Spleen (tissue), 11 donors: ENCODE data around the gene EP400. TPM values are rescaled to one million over a fixed set of nuclear protein-coding genes. Genes with fewer than 3 reads are reported as not detected.

ENCODE experiments used
- DNase-seq: peaks from one replicate; pipeline ENCODE4 v3.0.0-alpha.2; 2020
- H3K27ac ChIP-seq, 8 donors: fragments of 200-600 bp; sonication (generic) in 7 of 8; 1 replicate in 4 of 8; 2 replicates in 4 of 8; pipeline versions ENCODE4 v1.5.0 to v1.8.0; 2016 to 2021; ENCODE audit warnings: inconsistent platforms in 4 of 8, mild to moderate bottlenecking in 4 of 8, moderate library complexity in 1 of 8
- H3K27me3 ChIP-seq, 7 donors: fragments of 200-600 bp; sonication (generic) in 6 of 7; replicated peaks in 1 of 7; 1 replicate in 4 of 7; 2 replicates in 3 of 7; pipeline versions ENCODE4 v1.5.0 to v1.8.0; 2016 to 2021; ENCODE audit warnings: inconsistent platforms in 3 of 7, mild to moderate bottlenecking in 1 of 7
- H3K36me3 ChIP-seq, 6 donors: fragments of 200-600 bp; sonication (generic) in 5 of 6; 1 replicate in 4 of 6; 2 replicates in 2 of 6; pipeline versions ENCODE4 v1.5.0 to v1.8.0; 2016 to 2021; ENCODE audit warnings: inconsistent platforms in 2 of 6
- H3K4me1 ChIP-seq, 6 donors: fragments of 200-600 bp; sonication (generic) in 5 of 6; 1 replicate in 3 of 6; 2 replicates in 3 of 6; pipeline versions ENCODE4 v1.5.0 to v1.8.0; 2016 to 2021; ENCODE audit warnings: inconsistent platforms in 3 of 6
- H3K4me3 ChIP-seq, 8 donors: fragments of 200-600 bp; sonication (generic) in 7 of 8; 1 replicate in 4 of 8; 2 replicates in 4 of 8; pipeline versions ENCODE4 v1.5.0 to v1.8.0; 2016 to 2021; ENCODE audit warnings: inconsistent platforms in 4 of 8, mild to moderate bottlenecking in 4 of 8, moderate library complexity in 2 of 8
- H3K9me3 ChIP-seq, 8 donors: fragments of 200-600 bp; sonication (generic) in 7 of 8; 1 replicate in 4 of 8; 2 replicates in 4 of 8; pipeline versions ENCODE4 v1.5.0 to v1.8.0; 2016 to 2021; ENCODE audit warnings: inconsistent platforms in 4 of 8
- POLR2A ChIP-seq, 3 donors: fragments of 450-650 bp; IDR thresholded peaks; one replicate each; pipeline ENCODE4 v1.5.1; 2017; ENCODE audit warnings: antibody characterized with exemption in 3 of 3, mild to moderate bottlenecking in 1 of 3
- POLR2AphosphoS5 ChIP-seq, 3 donors: sonication (generic); formaldehyde crosslinking; IDR thresholded peaks; one replicate each; pipeline ENCODE4 v1.5.1; 2017; ENCODE audit warnings: antibody characterized with exemption in 3 of 3
- WGBS, 5 donors: extraction: QIAGEN DNeasy Blood & Tissue Kit in 3 of 5; methylation state at CpG; one replicate each; pipeline versions ENCODE4 v1.1.5 to v1.1.7; 2013 to 2018; 5-methylcytosine and 5-hydroxymethylcytosine counted together
- intact Hi-C: fragments of 100-400 bp; cut with DNase I; formaldehyde crosslinking; loops from one replicate; pipeline ENCODE4 v1.15.0; 2023; ENCODE audit warnings: low total_unique reads
- polyA plus RNA-seq, 3 donors: library from polyadenylated mRNA; stranded (reverse); fragments of 200-250 nt; gene quantifications; one replicate each; pipeline ENCODE4 v1.2.1, GENCODE V29; 2013
- total RNA-seq, 7 donors: library from RNA; depleted of rRNA in 3 of 7; stranded (reverse); fragments of >200 nt in 3 of 7; fragmentation: NEBNext Ultra II Directional in 4 of 7; extraction: Animal tissue kit (Norgen Biotek cat#: 25700) in 4 of 7; gene quantifications; one replicate each; pipeline versions ENCODE4 v1.1.0 to v1.2.1, GENCODE V29; 2016 to 2021
- TF ChIP-seq, protein P1 (sequence below), 11 experiments: fragments of 200-600 bp in 7 of 11; fragments of 450-650 bp in 4 of 11; sonication (generic) in 4 of 11; IDR thresholded peaks in 8 of 11; conservative IDR thresholded peaks in 3 of 11; 1 replicate in 7 of 11; 2 replicates in 4 of 11; pipeline versions ENCODE4 v1.4.0 to v1.8.0; 2016 to 2021; ENCODE audit warnings: antibody characterized with exemption in 11 of 11, inconsistent platforms in 4 of 11, mild to moderate bottlenecking in 1 of 11
- donor health status: healthy with polysubstance abuse.
- donor health status: DM: no; HTN: no; CAD: no; lungs with moderate emphysema.
- donor health status: DM: no; HTN: no; CAD: no.
- donor health status: Bipolar disorder and iron deficiency.
- donor health status: healthy.
- donor health status: DM: no; HTN: no; CAD: no.
- donor health status: DM: yes; HTN: yes; CAD: no.

EP400 gene
- total and polyA plus RNA-seq, 10 donors: 11.8 to 70.2 (median 45.6) TPM

- intact Hi-C loops: no loop called here
- peak; percentile 51 for DNase-seq
- H3K27ac ChIP-seq: no peak overlapping the region
These were observed 56.4 kb downstream of the EP400 start for GRCh38 chr12:132006056-132006680.

GRCh38 chr12:132007041-132007440, 57.3 kb downstream of the EP400 start:
- peak; percentile 55 for DNase-seq
- WGBS, 5 donors: 88 to 98% (median 92%) methylated on average over 6 of the region's 6 CpGs
- no peaks in the 10 kb centered on the region for H3K27me3 ChIP-seq
- TF ChIP-seq POLR2AphosphoS5 (IDR thresholded peaks at IDR 0.05) (no peak), POLR2A (IDR thresholded peaks at IDR 0.05) (no peak)
- TF ChIP-seq, protein P1, sequence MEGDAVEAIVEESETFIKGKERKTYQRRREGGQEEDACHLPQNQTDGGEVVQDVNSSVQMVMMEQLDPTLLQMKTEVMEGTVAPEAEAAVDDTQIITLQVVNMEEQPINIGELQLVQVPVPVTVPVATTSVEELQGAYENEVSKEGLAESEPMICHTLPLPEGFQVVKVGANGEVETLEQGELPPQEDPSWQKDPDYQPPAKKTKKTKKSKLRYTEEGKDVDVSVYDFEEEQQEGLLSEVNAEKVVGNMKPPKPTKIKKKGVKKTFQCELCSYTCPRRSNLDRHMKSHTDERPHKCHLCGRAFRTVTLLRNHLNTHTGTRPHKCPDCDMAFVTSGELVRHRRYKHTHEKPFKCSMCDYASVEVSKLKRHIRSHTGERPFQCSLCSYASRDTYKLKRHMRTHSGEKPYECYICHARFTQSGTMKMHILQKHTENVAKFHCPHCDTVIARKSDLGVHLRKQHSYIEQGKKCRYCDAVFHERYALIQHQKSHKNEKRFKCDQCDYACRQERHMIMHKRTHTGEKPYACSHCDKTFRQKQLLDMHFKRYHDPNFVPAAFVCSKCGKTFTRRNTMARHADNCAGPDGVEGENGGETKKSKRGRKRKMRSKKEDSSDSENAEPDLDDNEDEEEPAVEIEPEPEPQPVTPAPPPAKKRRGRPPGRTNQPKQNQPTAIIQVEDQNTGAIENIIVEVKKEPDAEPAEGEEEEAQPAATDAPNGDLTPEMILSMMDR (IDR thresholded peaks at IDR 0.05 in 8 of 11, conservative IDR thresholded peaks at IDR 0.05 in 3 of 11): no peak
- no peak overlapping the region for H3K27ac ChIP-seq
- peaks cover 0 to 96% (median 66%) of the 10 kb centered on the region in 6 donors for H3K36me3 ChIP-seq
- no peak overlapping the region for H3K4me3 ChIP-seq
- intact Hi-C loops: no loop called here
- no peaks in the 10 kb centered on the region for H3K9me3 ChIP-seq
- H3K4me1 ChIP-seq: no peaks in the 10 kb centered on the region

More at GRCh38 chr12:132006056-132006680, 56.4 kb downstream of the EP400 start:
- no peaks in the 10 kb centered on the region for H3K27me3 ChIP-seq
- no peak overlapping the region for H3K4me3 ChIP-seq
- TF ChIP-seq, protein P1 (IDR thresholded peaks at IDR 0.05 in 8 of 11, conservative IDR thresholded peaks at IDR 0.05 in 3 of 11): no peak
- TF ChIP-seq POLR2A (IDR thresholded peaks at IDR 0.05) (no peak), POLR2AphosphoS5 (IDR thresholded peaks at IDR 0.05) (no peak)
- H3K36me3 ChIP-seq: peaks cover 0 to 95% (median 58%) of the 10 kb centered on the region in 6 donors
- WGBS, 5 donors: 83 to 94% (median 88%) methylated on average over 19 of the region's 19 CpGs
- H3K9me3 ChIP-seq: no peaks in the 10 kb centered on the region
- peaks cover 0 to 3% (median 0%) of the 10 kb centered on the region in 6 donors for H3K4me1 ChIP-seq

DNA sequence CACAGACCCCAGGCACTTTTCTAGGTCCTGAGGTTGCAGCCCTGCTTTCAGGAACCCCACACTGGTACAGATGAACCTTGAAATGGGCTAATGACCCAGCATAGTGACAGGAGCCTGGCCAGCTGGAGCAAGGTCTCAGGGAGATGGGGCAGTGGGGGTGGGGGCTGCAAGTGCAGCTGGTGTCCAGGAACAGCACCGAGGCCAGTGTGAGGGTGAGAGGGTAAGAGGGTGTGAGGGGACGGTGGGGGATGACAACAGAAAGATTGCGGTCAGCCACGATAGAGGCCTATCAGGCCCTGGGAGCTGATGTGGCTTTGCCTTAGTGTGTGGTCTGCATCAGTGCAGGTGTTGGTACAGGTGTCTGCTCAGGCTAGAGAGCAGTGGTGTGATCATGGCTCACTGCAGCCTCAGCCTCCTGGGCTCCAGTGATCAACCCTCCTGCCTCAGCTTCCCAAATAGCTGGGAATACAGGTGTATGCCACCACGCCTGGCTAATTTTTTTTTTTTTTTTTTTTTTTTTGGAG, 59.7 kb downstream of the EP400 start:
- Histone ChIP-seq H3K27me3 (no peaks in the 10 kb centered on the region), H3K4me1 (no peaks in the 10 kb centered on the region), H3K9me3 (no peaks in the 10 kb centered on the region), H3K27ac (no peak overlapping the region), H3K4me3 (no peak overlapping the region), H3K36me3 (peaks cover 0 to 99% (median 88%) of the 10 kb centered on the region in 6 donors)
- 92 to 96% (median 93%) methylated on average over 5 of the region's 5 CpGs for WGBS, 5 donors
- TF ChIP-seq, protein P1 (IDR thresholded peaks at IDR 0.05 in 8 of 11, conservative IDR thresholded peaks at IDR 0.05 in 3 of 11): no peak
- TF ChIP-seq POLR2AphosphoS5 (IDR thresholded peaks at IDR 0.05): no peak
- TF ChIP-seq POLR2A (IDR thresholded peaks at IDR 0.05): no peak
- DNase-seq: no peak
- intact Hi-C loops: no loop called here

DNA sequence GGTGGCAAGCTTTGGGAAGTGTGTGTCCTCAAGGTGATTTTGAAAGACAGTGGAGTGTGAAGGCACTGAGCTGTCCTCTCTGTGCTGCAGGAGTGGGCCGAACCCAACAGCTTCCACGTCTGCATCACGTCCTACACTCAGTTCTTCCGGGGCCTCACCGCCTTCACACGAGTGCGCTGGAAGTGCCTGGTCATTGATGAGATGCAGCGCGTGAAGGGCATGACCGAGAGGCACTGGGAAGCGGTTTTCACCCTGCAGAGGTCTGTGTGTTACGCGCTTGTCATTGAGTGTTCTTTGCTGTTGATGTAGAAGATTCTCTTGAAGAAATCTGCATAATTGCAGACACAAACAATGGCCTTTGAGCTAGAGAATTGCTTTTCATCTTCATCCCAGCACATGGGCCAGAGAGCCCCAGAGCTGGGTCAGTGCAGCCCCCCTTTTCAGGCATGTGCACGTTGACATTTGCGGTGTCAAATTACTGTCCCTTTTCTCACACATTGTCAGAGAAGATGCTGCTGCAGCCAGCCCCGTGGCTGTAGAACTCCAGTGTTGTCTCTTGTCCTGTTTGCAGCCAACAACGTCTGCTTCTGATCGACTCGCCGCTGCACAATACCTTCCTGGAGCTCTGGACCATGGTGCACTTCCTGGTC, 63.3 kb downstream of the EP400 start:
- peaks cover 0 to 100% (median 94%) of the 10 kb centered on the region in 6 donors for H3K36me3 ChIP-seq

More for the DNA sequence above, 63.3 kb downstream of the EP400 start:
- H3K27ac ChIP-seq: no peak overlapping the region
- H3K4me3 ChIP-seq: no peak overlapping the region
- 89 to 94% (median 91%) methylated on average over 20 of the region's 20 CpGs for WGBS, 5 donors
- no peaks in the 10 kb centered on the region for H3K9me3 ChIP-seq
- H3K27me3 ChIP-seq: no peaks in the 10 kb centered on the region
- intact Hi-C loops: no loop called here
- DNase-seq: peak; percentile 43
- TF ChIP-seq, protein P1 (IDR thresholded peaks at IDR 0.05 in 8 of 11, conservative IDR thresholded peaks at IDR 0.05 in 3 of 11): no peak
- TF ChIP-seq POLR2AphosphoS5 (IDR thresholded peaks at IDR 0.05) (peak in 1 of 3 donors; percentile 27), POLR2A (IDR thresholded peaks at IDR 0.05) (no peak)
- no peaks in the 10 kb centered on the region for H3K4me1 ChIP-seq
